HEK293 (cell line): ENCODE measurements around the gene LAMB4.

Source experiments
- CTCF ChIA-PET: fragments of 350-600 bp; formaldehyde crosslinking; extraction: SDS; loops from one replicate; lab custom pipeline; 2021; ENCODE audit warnings: antibody characterized with exemption; lab: Yijun Ruan, JAX
- POLR2A ChIA-PET: fragments of 300-600 bp; formaldehyde crosslinking; extraction: SDS; loops from one replicate; lab custom pipeline; 2020; ENCODE audit warnings: antibody characterized with exemption, inconsistent platforms; lab: Yijun Ruan, JAX
- H3K27ac ChIP-seq: fragments of 200-500 bp; sonication (Bioruptor generic); 2 replicates; pipeline ENCODE4 v1.5.1; 2014; ENCODE audit warnings: low read depth, low read length, control low read depth, inconsistent platforms; ENCODE audit errors: extremely low read depth
- H3K36me3 ChIP-seq, 2 experiments: fragments of 200-500 bp in 1 of 2; sonication (Bioruptor generic) in 1 of 2; 1 replicate in 1 of 2; 2 replicates in 1 of 2; pipeline ENCODE4 v1.5.1; 2014 to 2017; ENCODE audit warnings: inconsistent platforms in 2 of 2, low read length in 2 of 2; ENCODE audit not compliant: control insufficient read depth in 2 of 2, insufficient read depth in 1 of 2
- H3K4me1 ChIP-seq: fragments of 200-500 bp; sonication (Bioruptor generic); 2 replicates; pipeline ENCODE4 v1.5.1; 2014; ENCODE audit warnings: mild to moderate bottlenecking, low read length, inconsistent platforms; ENCODE audit not compliant: control insufficient read depth, insufficient read depth
- H3K4me3 ChIP-seq: 2 replicates; pipeline ENCODE4 v1.5.1; 2011; ENCODE audit warnings: low read depth, mild to moderate bottlenecking, control low read depth, low read length, moderate library complexity
- H3K9me3 ChIP-seq: fragments of 200-500 bp; sonication (Bioruptor generic); 2 replicates; pipeline ENCODE4 v1.5.1; 2014; ENCODE audit warnings: low read depth, low read length, inconsistent platforms; ENCODE audit not compliant: control insufficient read depth, insufficient read depth
- ELK4 ChIP-seq: IDR thresholded peaks from 2 replicates; pipeline ENCODE4 v1.6.1; 2011; ENCODE audit warnings: mild to moderate bottlenecking, low read depth, low read length, borderline replicate concordance
- KLF10 ChIP-seq: fragments of 450-650 bp; IDR thresholded peaks from 2 replicates; pipeline ENCODE4 v1.5.1; 2018; ENCODE audit warnings: missing biosample characterization, mild to moderate bottlenecking, missing genetic modification characterization
- OSR2 ChIP-seq: fragments of 450-650 bp; formaldehyde crosslinking; IDR thresholded peaks from 2 replicates; pipeline ENCODE4 v1.5.1; 2016; ENCODE audit warnings: missing biosample characterization, missing genetic modification characterization
- OVOL3 ChIP-seq: fragments of 450-650 bp; formaldehyde crosslinking; IDR thresholded peaks from 2 replicates; pipeline ENCODE4 v1.5.1; 2016; ENCODE audit warnings: missing biosample characterization, missing genetic modification characterization
- PRDM4 ChIP-seq: fragments of 450-650 bp; formaldehyde crosslinking; IDR thresholded peaks from 2 replicates; pipeline ENCODE4 v1.5.1; 2017; ENCODE audit warnings: missing biosample characterization, missing genetic modification characterization
- ZBTB17 ChIP-seq: fragments of 450-650 bp; formaldehyde crosslinking; IDR thresholded peaks from 2 replicates; pipeline ENCODE4 v1.5.1; 2016; ENCODE audit warnings: missing biosample characterization, missing genetic modification characterization
- ZIC2 ChIP-seq: fragments of 450-650 bp; formaldehyde crosslinking; IDR thresholded peaks from 2 replicates; pipeline ENCODE4 v1.5.1; 2016; ENCODE audit warnings: missing biosample characterization, missing genetic modification characterization
- ZNF114 ChIP-seq: fragments of 450-650 bp; formaldehyde crosslinking; IDR thresholded peaks from 2 replicates; pipeline ENCODE4 v1.5.0; 2017; ENCODE audit warnings: missing biosample characterization, missing genetic modification characterization
- ZNF146 ChIP-seq: fragments of 450-650 bp; formaldehyde crosslinking; IDR thresholded peaks from 2 replicates; pipeline ENCODE4 v1.5.1; 2016; ENCODE audit warnings: missing biosample characterization, missing genetic modification characterization
- ZNF157 ChIP-seq: fragments of 450-650 bp; formaldehyde crosslinking; IDR thresholded peaks from 2 replicates; pipeline ENCODE4 v1.5.1; 2016; ENCODE audit warnings: missing biosample characterization, missing genetic modification characterization
- ZNF169 ChIP-seq: fragments of 450-650 bp; formaldehyde crosslinking; IDR thresholded peaks from 2 replicates; pipeline ENCODE4 v1.5.1; 2016; ENCODE audit warnings: missing biosample characterization, missing genetic modification characterization
- ZNF404 ChIP-seq: fragments of 450-650 bp; formaldehyde crosslinking; IDR thresholded peaks from 2 replicates; pipeline ENCODE4 v1.5.1; 2017; ENCODE audit warnings: missing biosample characterization, missing genetic modification characterization
- ZNF488 ChIP-seq: fragments of 450-650 bp; formaldehyde crosslinking; IDR thresholded peaks from 2 replicates; pipeline ENCODE4 v1.5.1; 2016; ENCODE audit warnings: missing biosample characterization, missing genetic modification characterization
- ZNF558 ChIP-seq: fragments of 450-650 bp; formaldehyde crosslinking; IDR thresholded peaks from 2 replicates; pipeline ENCODE4 v1.5.1; 2016; ENCODE audit warnings: missing biosample characterization, missing genetic modification characterization
- ZNF768 ChIP-seq: fragments of 450-650 bp; formaldehyde crosslinking; IDR thresholded peaks from 2 replicates; pipeline ENCODE4 v1.5.1; 2018; ENCODE audit warnings: missing biosample characterization, mild to moderate bottlenecking, missing genetic modification characterization

The LAMB4 gene

GRCh38 chr7:108129018-108129965, 869 bp downstream of the LAMB4 start (continued):
- no peak for TF ChIP-seq ZNF114 (tag by site-specific recombination)
- TF ChIP-seq KLF10 (tag by site-specific recombination) = no peak
- TF ChIP-seq ZNF558 (tag by site-specific recombination) = no peak
- no peak for TF ChIP-seq ZIC2
- TF ChIP-seq OVOL3 (tag by site-specific recombination) = no peak
- TF ChIP-seq ZNF768 = no peak
- no peak for TF ChIP-seq ZNF488 (tag by site-specific recombination)
- TF ChIP-seq ELK4 = no peak

GRCh38 chr7:108128514-108128913, 1.6 kb downstream of the LAMB4 start:
- ChIA-PET POLR2A (no interaction called here), CTCF (interaction anchor here (0.9 to 1.2 kb wide), 2 partner anchors 15 to 17 kb away, joined by 3 to 8 read pairs; no protein-coding TSS in a partner anchor)
- H3K4me1 ChIP-seq = no peaks in the 10 kb centered on the region
- TF ChIP-seq OSR2 (tag by site-specific recombination) (no peak), ZBTB17 (tag by site-specific recombination) (no peak)
- H3K4me3 ChIP-seq = no peak overlapping the region
- H3K27ac ChIP-seq = no peak overlapping the region
- no peaks in the 10 kb centered on the region for H3K9me3 ChIP-seq
- no peaks in the 10 kb centered on the region for H3K36me3 ChIP-seq

GRCh38 chr7:108127461-108127860, 2.7 kb downstream of the LAMB4 start:
- Histone ChIP-seq H3K36me3 (no peaks in the 10 kb centered on the region), H3K27ac (no peak overlapping the region), H3K4me1 (no peaks in the 10 kb centered on the region)
- POLR2A ChIA-PET = no interaction called here
- CTCF ChIA-PET = no interaction called here
- TF ChIP-seq ZNF146 (tag by site-specific recombination) (no peak), ZNF157 (no peak), ZNF404 (tag by site-specific recombination) (no peak), ZNF169 (tag by site-specific recombination) (no peak), ELK4 (no peak), PRDM4 (tag by site-specific recombination) (no peak)
- TF ChIP-seq, all 188 proteins: peak for 0
- Histone ChIP-seq H3K4me3 (no peak overlapping the region), H3K9me3 (no peaks in the 10 kb centered on the region)
